HG03045 (cell line): Measurements from ENCODE around the gene PFKFB3.
"Not testable (repeated sequence)": the region's sequence is repeated elsewhere in the genome, so short reads cannot be mapped to it uniquely, and the experiment has no call there.

Experiments used
- ATAC-seq: cut with Tn5 transposase; IDR thresholded peaks from one replicate; pipeline ENCODE4 v1.9.1; 2021; ENCODE audit warnings: mild to moderate bottlenecking, moderate library complexity; ENCODE audit not compliant: unreplicated experiment

The PFKFB3 gene

DNA sequence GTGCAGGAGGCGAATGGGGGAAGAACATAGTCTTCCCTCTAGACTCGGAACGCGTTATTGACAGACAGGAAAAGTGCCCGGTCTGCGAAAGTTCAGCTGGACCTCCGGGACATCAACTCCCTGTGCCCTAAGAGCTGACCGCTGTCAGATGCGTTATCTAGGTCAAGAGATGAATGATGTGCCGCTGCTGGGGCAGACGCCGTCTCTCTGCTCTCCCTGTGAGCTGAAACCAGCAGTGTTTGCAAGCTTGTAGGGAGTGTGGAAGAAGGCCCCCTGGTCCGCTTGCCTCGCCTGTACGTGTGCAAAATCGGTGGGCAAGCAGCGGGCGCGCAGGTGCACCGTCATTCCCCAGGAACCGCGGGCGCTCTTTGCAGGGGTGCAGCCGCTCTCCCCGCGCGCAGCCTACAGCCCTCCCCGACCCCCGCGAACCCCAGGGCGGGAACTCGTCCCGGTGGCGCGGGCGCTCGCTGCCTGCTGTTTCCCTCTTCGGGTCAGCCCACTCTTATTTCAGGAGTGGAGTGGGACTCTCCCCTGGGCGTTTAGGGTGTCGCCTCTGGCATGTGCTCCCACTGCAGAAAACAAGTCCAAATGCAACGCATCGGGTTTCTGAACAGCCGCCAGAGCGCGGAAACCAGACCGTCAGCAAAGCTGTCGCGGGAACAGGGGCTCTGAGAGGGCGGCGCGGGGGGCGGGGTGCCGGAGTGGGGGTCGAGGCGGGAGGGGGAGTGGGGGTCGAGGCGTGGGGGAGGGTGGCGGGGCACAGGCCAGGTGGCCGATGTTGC is 1.8 kb upstream of the PFKFB3 start:
- ATAC-seq: no peak

DNA sequence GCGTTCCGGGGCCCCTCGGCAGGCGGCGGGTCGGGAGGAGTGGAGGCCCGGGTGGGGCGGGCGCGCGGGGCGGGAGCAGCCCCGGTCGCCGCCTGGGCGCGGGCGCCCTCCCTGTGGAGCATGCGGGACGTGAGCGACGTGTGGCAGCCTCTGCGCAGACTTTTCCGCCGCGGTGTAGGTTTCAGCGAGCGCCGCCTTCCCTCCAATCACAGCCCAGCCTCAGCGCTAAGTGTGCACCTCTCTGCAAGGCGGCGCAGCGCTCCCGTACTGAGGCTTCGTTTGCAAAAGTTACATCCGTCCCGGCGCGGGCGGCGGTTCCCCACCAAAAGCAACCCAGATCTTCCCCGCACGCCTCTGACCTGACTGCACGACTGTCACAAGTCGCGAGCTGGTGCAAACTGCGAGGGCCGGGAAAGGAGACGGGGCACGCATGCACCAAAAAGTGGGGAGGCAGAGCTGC is 1.2 kb upstream of the PFKFB3 start:
- ATAC-seq: peak; percentile 45

DNA sequence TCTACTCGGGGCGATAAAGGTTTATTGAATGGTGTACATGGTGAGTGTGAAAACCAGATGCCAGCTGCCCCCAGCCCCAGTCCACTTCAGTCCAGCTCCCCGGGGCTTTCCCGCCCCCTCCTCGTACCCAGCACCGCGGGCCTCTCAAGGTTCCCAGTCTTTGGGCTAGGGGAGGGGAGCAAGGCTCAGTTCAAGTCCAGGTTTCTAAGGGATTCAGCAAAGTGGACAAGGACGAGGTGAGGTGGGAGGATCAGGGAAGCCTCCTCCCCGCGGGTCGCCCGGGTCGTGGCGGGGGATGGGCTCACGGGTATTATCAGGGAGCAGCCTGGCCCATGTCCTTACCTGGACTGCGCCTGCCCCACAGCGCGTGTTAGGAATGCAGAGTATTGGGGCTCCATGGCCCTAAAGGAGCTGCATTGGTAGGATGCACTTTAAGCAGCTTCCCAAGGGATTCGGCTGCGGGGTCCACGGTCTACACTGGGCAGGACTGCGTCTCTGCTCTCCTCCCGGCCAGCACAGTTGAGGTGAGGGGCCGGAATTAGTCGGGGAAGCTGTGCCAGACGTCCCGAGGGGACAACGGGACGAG is 541 bp upstream of the PFKFB3 start:
- no peak for ATAC-seq

DNA sequence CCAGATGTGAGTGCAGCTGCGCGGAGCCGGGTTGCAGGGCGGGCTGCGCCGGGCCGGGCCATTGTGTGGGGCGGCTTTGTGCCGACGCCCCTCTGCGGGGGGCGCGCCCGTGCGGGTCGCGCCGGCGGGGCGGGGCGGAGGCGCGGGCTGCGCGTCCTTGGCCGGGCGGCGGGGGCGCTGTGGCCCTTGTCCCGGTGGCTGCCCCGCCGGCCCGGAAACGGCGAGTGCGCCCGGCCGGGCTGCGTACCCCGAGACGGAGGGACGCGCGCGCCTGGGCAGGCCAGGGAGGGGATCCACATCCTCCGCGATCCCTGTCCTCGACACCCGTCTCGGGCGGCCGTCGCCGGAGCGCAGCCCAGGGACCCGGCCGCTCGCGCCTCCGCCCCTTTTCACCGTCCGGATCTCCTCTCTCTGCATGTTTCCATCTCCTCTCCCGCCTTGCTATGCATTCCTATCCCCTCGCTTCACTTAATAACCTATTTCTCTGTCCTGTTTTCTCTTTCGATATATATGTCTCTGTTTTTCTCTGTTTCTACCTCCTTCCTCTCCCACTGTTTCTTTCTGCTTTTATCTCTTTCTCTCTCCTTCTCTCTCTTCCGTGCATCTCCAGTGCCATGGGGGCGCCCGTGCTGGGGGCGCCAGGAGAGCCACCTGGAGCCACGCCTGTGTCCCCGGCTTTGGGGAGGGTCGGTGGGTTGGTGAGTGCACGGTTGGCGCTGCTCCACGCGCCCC is 765 bp downstream of the PFKFB3 start:
- peak; percentile 39 for ATAC-seq

DNA sequence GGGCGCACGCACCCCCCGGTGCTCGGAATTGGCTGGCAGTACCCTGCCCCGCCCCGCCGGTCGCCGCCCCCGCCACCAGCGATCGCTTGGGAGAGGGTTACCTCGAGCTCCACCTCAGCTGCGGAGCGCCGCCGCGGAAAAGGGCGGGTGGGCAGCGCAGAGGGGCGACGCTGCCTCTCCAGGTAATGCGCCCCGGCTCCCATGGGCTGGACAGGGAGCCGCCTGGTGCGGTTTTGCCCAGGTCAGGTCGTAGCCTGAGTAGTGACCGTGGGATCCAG is 1.3 kb downstream of the PFKFB3 start:
- ATAC-seq: no peak

DNA sequence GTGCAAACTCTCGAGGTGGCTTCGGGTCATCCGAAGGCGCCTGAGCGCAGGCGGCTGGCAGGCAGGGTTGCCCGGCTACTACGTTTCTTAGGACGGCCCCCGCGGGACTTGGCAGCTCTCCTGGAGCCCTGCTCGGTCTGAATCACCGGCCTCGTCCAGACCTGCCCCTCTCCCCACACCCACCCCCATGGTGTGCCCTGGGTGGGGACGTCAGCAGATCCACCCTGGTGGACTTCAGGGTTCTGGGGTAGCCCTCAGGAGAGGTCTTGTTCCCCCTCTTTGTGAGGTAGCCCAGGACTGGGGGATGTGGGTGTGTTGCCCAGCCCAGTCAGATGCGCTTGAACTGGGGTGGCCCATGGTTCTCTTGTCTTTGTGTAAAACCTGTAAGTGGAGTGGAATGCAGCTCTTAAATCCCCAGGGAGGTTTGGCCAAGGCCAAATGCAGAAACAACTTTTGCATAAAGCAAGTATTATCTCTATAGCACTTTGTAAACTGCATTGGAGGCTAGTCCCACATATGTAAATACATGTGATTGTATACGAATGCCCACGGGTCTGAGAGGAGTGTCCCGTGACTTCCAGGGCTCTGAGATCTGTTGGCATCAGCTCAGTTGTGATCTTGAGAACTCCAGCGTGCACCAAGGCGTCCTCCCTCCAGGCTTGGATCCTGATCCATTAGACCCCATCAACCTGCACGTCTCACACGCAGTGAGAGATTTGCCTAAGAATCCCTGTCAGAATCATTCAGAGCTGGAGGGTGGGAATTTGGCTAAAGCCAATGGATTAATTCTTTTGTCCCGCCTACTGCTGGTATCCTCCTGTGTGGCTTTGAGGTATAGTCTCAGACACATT is 1.8 kb downstream of the PFKFB3 start:
- ATAC-seq: no peak

DNA sequence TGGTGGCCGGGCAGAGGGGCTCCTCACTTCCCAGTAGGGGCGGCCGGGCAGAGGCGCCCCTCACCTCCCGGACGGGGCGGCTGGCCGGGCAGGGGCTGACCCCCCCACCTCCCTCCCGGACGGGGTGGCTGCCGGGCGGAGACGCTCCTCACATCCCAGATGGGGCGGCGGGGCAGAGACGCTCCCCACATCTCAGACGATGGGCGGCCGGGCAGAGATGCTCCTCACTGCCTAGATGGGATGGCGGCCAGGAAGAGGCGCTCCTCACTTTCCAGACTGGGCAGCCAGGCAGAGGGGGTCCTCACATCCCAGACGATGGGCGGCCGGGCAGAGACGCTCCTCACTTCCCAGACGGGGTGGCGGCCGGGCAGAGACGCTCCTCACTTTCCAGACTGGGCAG is 3.8 kb downstream of the PFKFB3 start:
- ATAC-seq: not testable (repeated sequence)

DNA sequence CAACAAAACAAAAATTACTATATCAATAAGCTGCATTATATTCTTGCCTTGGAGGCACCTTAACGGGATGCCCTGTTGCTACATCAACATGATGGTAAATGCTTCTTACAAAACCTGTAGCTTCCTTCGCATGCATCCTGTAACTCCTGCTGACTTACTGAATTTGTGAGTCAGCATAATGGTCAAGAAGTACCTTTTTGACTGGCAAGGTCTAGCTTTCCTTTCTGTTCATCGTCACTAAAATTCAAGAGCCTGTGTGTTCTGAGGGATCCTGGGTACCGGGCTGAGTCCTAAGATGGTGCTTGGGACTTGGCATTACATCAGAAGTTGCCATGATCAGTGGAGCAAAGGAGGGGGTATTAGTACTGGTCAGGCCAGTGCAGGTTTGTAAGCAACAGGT is 4.9 kb downstream of the PFKFB3 start:
- no peak for ATAC-seq

DNA sequence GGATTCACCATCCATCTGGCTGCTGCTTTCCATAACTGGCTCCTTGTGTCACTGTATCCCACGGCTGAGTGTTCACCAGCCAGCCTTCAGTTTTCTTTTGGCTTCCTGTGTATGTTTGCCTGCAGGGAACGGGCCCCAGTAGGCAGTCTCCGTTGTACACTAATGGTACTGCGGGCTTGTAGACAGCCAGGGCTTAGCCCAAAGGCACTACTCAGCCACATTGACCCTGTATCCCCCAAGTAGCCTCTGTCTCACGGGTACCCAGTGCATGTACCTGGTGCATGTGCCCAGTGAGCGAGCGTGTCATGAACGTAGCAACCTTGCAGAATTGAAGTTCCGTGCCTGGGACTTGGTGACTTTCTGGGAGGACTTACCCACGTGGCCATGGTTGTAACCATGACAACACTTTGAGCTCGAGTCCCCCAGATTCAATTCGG is 6.1 kb downstream of the PFKFB3 start:
- no peak for ATAC-seq

DNA sequence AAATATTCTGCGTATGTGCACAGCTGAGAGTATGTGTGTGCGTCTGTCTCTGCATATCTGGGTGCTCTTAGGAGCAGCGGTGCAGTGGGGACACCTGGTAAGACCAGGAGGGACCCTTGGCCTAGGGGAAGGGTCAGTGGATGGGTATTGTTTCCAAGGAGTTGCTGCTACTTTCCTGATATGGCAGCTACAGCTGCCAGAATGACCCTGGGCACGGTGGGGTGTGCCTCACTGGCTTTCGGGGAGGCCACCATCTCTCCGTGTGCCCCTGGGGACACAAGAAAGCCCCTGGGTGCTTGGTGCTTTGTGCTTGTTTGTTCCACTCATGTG is 8.6 kb downstream of the PFKFB3 start:
- no peak for ATAC-seq

DNA sequence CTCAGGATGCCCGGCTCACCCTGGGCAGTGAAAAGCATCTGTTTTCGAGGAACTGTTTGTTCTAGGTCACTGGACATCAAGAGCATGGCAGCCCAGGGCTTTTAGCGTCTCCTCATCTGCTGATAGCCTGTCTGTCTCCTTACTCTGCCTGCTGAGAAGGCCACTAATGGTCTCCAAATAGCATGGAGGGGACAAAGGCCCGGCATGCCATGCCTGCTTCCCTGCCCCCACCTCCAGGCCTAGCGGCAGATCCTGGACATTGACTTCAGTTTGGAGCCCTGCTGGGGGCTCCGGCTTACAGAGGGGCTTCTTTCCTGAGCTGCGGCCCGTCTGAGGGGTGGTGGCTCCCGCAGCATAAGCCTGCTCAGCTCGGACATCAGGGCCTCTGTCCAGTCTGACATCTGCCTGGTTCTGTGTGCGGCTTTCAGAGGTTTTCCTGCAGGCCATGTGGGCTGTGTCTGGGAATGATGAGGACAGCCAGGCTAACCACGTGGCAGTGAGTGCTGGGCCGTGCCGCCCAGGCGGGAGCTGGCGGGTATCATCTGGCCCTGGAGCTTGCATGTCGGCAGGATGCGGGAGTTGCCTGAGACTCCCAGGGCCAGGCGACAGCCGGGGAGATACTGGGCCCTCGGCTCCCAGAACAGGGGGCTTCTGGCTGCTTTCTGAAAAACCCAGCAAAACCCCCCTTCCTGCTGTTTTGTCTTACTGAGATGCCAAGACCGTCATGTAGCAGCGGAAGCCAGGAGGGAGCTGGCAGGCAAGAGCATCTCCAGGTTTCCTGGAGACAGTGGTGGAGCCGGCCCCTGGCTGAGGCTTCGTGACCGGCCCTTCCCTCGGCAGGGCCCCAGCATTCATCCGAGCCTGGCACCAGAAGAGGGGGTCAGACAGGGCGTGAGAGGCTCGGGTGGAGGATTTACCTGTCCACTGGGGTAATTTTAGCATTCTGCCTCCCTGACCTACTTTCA is 9.2 kb downstream of the PFKFB3 start:
- no peak for ATAC-seq

DNA sequence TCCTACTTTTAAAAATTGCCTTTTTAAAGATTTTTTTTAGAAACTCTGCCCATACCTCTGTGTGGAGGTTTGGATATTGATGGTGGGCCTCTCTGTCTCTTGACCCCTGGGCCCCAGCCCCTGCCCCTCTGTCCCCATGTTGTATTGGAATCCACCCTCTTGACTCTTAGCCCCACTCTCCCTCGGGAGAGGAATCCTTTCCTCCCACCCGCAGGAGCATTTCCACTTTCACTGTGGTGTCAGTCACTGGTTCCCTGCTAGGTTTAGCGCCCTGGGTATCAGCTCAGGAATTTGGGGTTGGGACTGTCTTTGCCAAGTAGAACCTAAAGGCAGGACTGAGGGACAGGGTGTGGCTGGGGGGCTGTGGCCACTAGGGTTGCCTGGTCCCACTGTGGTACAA is 10.1 kb downstream of the PFKFB3 start:
- no peak for ATAC-seq

DNA sequence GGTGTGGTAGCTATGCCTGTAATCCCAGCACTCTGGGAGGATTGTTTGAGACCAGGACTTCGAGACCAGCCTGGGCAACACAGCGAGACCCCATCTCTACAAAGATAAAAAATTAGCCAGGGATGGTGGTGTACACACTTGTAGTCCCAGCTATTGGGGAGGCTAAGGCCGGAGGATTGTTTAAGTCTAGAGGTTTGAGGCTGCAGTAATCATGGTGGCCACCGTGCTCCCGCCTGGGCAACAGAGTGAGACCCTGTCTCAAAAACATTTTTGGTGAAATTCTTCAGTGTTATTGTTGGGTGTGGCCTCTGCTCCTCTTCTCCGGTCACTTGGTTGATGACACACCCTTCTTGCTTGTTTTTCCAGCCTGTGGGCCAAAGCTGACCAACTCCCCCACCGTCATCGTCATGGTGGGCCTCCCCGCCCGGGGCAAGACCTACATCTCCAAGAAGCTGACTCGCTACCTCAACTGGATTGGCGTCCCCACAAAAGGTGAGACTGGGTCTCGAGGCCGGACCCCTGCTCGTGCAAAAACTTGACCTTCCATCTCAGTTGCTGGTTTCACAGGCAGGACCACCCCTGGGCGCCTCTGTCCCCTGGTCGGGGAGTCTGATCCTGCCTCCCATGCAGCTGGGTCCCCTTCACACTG is 10.6 kb downstream of the PFKFB3 start:
- ATAC-seq: no peak

DNA sequence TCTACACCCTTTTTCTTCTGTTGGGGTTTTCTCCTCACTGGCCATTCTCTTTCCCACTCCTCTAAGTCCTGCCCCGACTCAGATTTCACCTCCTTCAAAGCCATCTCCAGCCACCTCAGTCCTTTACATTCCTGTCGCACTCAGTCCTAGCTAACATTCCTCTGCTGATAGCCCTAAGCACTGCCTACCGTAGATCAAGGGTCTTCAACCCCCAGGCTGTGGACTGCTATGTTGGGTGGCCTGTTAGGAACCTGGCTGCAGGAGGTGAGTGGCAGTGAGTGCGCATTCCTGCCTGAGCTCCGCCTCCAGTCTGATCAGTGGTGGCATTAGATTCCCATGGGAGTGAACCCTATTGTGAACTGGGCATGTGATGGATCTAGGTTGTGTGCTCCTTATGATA is 11.2 kb downstream of the PFKFB3 start:
- no peak for ATAC-seq

DNA sequence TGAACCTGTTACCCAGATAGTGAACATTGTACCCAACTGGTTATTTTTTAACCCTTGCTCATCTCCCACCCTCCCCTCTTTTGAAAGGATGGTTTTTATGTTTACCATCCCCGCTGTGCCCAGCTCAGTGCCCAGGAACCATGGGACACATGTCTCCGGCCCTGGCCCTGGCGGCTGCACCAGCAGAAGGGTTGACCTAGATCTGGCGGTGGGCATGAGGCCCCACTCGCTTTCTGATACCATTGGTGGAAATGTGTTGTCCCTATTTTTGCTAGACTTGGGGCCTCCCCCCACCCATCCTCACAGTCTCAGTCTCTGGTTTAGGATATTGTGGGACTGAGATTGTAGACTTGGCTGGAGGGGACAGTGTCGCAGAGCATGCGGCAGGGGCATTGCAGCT is 11.9 kb downstream of the PFKFB3 start:
- ATAC-seq: no peak

DNA sequence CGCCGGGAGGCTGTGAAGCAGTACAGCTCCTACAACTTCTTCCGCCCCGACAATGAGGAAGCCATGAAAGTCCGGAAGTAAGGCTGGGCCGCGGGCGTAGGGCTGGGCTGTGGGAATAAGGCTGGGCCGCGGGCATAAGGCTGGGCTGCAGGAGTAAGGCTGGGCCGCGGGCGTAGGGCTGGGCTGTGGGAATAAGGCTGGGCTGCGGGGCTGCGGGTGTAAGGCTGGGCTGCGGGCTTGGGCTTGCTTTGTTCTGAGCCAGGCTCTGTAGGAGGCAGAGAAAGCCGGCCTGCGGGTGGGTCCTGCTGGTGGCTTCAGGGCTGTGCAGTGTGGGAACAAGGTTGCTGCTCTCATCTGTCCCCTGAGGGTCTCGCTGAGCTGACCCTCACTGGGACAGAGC is 12.5 kb downstream of the PFKFB3 start:
- ATAC-seq: no peak

DNA sequence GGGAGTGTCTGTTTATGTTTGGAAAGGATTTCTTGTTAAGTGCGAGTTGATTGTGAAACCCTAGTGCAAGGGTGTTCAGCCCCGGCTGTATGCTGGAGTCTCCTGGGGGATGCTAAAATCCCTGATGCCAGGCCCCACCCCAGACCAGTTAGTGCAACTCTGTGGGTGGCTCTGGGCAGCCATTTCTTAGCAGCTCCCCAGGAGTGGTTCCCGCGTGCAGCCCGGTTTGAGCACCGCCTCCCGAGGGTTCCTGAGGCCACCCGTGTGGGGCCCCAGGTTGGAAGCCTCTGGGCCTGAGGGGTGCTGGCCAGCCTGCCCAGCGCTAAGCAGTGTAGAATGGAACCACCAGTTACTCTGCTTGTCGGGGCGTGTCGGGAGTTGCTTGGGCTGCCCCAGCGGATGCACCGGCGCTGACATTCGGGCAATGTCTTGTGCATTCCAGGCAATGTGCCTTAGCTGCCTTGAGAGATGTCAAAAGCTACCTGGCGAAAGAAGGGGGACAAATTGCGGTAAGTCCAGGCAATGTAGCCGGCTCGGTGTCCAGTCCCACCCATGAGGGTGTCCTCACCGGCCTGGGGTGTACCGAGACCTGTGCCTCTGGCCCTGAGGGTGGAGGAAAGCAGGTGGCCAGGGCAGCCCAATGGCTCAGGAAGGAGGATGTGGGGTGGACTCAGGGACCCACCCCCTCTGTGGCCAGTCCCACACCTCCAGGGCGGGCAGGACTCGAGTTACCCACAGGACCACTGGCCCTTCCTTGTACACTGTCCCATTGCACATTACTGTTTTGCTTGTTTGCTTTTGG is 13.2 kb downstream of the PFKFB3 start:
- ATAC-seq: no peak

DNA sequence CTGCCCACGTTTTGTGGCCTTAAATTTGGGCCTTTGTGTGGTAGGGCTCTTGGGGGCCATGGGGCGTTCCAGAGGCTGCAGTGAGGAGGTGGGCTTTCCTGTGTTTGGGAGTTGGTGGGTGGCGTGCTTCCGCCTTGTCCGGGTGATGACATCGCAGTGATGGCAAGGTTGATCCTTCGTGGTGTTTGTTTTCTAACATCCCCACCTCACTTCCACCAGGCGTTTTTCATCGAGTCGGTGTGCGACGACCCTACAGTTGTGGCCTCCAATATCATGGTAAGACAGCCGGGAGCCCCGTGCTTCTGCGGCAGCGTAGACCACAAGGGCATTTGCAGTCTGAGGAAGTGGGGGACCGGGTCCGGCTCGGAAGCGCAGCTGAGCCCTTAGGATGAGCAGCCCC is 14.2 kb downstream of the PFKFB3 start:
- no peak for ATAC-seq

DNA sequence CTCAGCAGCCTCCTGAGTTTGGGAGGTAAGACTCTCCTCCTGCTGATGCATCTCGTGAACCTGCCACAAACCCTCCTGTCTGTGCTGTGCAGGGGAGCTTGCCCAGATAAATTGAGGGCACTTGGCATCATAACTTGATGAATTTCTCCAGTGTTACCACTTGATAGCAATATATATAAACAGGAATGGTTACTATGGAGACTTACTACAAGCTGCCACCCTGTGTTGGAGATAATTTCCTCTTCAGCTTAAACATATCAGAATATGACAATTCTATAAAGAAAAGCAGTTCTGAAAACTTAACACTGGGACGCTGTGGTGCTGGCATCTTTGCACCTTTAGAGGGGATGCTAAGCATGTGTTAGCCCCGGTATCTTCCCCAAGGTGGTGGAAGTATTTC is 14.9 kb downstream of the PFKFB3 start:
- no peak for ATAC-seq
